H9 (cell line): Measurements from ENCODE around the gene COL18A1. TPM values are rescaled to one million over a fixed set of nuclear protein-coding genes. Genes with fewer than 3 reads are reported as not detected.
A peak's percentile ranks its signal among the peaks of the same experiment; 100 is the strongest.

Experiments
- DNase-seq: peaks from one replicate; pipeline ENCODE4 v3.0.0-alpha.2; 2017
- H2AFZ ChIP-seq: one replicate; pipeline ENCODE4 v1.6.1; 2013; ENCODE audit warnings: mild to moderate bottlenecking, low read length, control low read depth, moderate library complexity
- H2AK5ac ChIP-seq: 2 replicates; pipeline ENCODE4 v1.6.1; 2013; ENCODE audit warnings: low read length, control low read depth, mixed read lengths; ENCODE audit not compliant: insufficient read length
- H2BK120ac ChIP-seq: one replicate; pipeline ENCODE4 v1.6.1; 2013; ENCODE audit warnings: low read depth, mild to moderate bottlenecking, low read length, control low read depth, inconsistent platforms; ENCODE audit not compliant: poor library complexity, severe bottlenecking
- H2BK12ac ChIP-seq: 2 replicates; pipeline ENCODE4 v1.6.1; 2013; ENCODE audit warnings: low read length, control low read depth, mixed read lengths, low read depth; ENCODE audit not compliant: insufficient read length
- H2BK15ac ChIP-seq: 2 replicates; pipeline ENCODE4 v1.6.1; 2013; ENCODE audit warnings: low read depth, low read length, control low read depth
- H2BK20ac ChIP-seq: one replicate; pipeline ENCODE4 v1.6.1; 2013; ENCODE audit warnings: low read depth, mild to moderate bottlenecking, low read length, control low read depth, inconsistent platforms; ENCODE audit not compliant: poor library complexity, severe bottlenecking
- H2BK5ac ChIP-seq: 2 replicates; pipeline ENCODE4 v1.6.1; 2013; ENCODE audit warnings: low read length, control low read depth, mixed read lengths; ENCODE audit not compliant: insufficient read length
- H3K14ac ChIP-seq: 2 replicates; pipeline ENCODE4 v1.6.1; 2013; ENCODE audit warnings: low read length, control low read depth; ENCODE audit not compliant: insufficient read depth
- H3K18ac ChIP-seq: 2 replicates; pipeline ENCODE4 v1.6.1; 2013; ENCODE audit warnings: low read depth, mild to moderate bottlenecking, mixed read lengths, low read length, control low read depth; ENCODE audit not compliant: insufficient read length
- H3K23ac ChIP-seq: 2 replicates; pipeline ENCODE4 v1.6.1; 2013; ENCODE audit warnings: low read length, control low read depth, mixed read lengths, low read depth; ENCODE audit not compliant: insufficient read length
- H3K23me2 ChIP-seq: 2 replicates; pipeline ENCODE4 v1.6.1; 2013; ENCODE audit warnings: low read depth, mild to moderate bottlenecking, mixed read lengths, low read length, control low read depth; ENCODE audit not compliant: insufficient read length, poor library complexity, severe bottlenecking
- H3K27ac ChIP-seq: 2 replicates; pipeline ENCODE4 v1.5.1; 2013; ENCODE audit warnings: low read length, control low read depth, mixed read lengths, low read depth; ENCODE audit not compliant: insufficient read length
- H3K27me3 ChIP-seq: 2 replicates; pipeline ENCODE4 v1.6.1; 2013; ENCODE audit warnings: low read length, control low read depth, inconsistent platforms; ENCODE audit not compliant: insufficient read depth
- H3K4ac ChIP-seq: 2 replicates; pipeline ENCODE4 v1.6.1; 2013; ENCODE audit warnings: low read depth, mild to moderate bottlenecking, control low read depth, inconsistent platforms, low read length, moderate library complexity
- H3K4me1 ChIP-seq: 2 replicates; pipeline ENCODE4 v1.6.1; 2013; ENCODE audit warnings: low read length, control low read depth, inconsistent platforms; ENCODE audit not compliant: insufficient read depth
- H3K4me2 ChIP-seq: 2 replicates; pipeline ENCODE4 v1.6.1; 2013; ENCODE audit warnings: low read length, control low read depth, mixed read lengths; ENCODE audit not compliant: insufficient read length, insufficient read depth
- H3K56ac ChIP-seq: 2 replicates; pipeline ENCODE4 v1.6.1; 2013; ENCODE audit warnings: low read depth, mild to moderate bottlenecking, mixed read lengths, low read length, control low read depth; ENCODE audit not compliant: insufficient read length
- H3K79me1 ChIP-seq: 2 replicates; pipeline ENCODE4 v1.6.1; 2013; ENCODE audit warnings: low read depth, mild to moderate bottlenecking, moderate library complexity, low read length, control low read depth, inconsistent platforms; ENCODE audit not compliant: insufficient read depth, poor library complexity, severe bottlenecking
- H3K79me2 ChIP-seq: 2 replicates; pipeline ENCODE4 v1.6.1; 2013; ENCODE audit warnings: low read length, control low read depth, inconsistent platforms; ENCODE audit not compliant: insufficient read depth
- H3K9ac ChIP-seq: 2 replicates; pipeline ENCODE4 v1.6.1; 2013; ENCODE audit warnings: low read length, control low read depth, mixed read lengths; ENCODE audit not compliant: insufficient read length; ENCODE audit errors: extremely low read depth
- H3K9me3 ChIP-seq: one replicate; pipeline ENCODE4 v1.6.1; 2013; ENCODE audit warnings: low read depth, low read length, inconsistent platforms; ENCODE audit not compliant: control insufficient read depth
- H3T11ph ChIP-seq: one replicate; pipeline ENCODE4 v1.6.1; 2013; ENCODE audit warnings: mild to moderate bottlenecking, low read length, control low read depth, inconsistent platforms
- H4K20me1 ChIP-seq: one replicate; pipeline ENCODE4 v1.6.1; 2013; ENCODE audit not compliant: control insufficient read depth, insufficient read length, insufficient read depth
- H4K5ac ChIP-seq: 2 replicates; pipeline ENCODE4 v1.6.1; 2013; ENCODE audit warnings: low read depth, mild to moderate bottlenecking, mixed read lengths, low read length, control low read depth; ENCODE audit not compliant: insufficient read length
- H4K8ac ChIP-seq: replicated peaks from 2 replicates; pipeline ENCODE4 v1.6.1; 2013; ENCODE audit warnings: low read length, control low read depth, mixed read lengths, low read depth; ENCODE audit not compliant: insufficient read length
- H4K91ac ChIP-seq: 2 replicates; pipeline ENCODE4 v1.6.1; 2013; ENCODE audit warnings: low read depth, mild to moderate bottlenecking, moderate library complexity, mixed read lengths, low read length, control low read depth; ENCODE audit not compliant: insufficient read length
- H3K27ac Mint-ChIP-seq, 3 experiments: 2 replicates in 2 of 3; 3 replicates in 1 of 3; pipeline ENCODE4 v1.8.0; 2020 to 2021; ENCODE audit warnings: mixed read lengths in 3 of 3, mild to moderate bottlenecking in 1 of 3, moderate library complexity in 1 of 3
- H3K27me3 Mint-ChIP-seq: 2 replicates; pipeline ENCODE4 v1.8.0; 2021; ENCODE audit warnings: low read depth, mild to moderate bottlenecking, moderate library complexity, mixed read lengths
- H3K36me3 Mint-ChIP-seq, 3 experiments: 2 replicates in 2 of 3; 3 replicates in 1 of 3; pipeline ENCODE4 v1.8.0; 2020 to 2021; ENCODE audit warnings: low read depth in 3 of 3, mixed read lengths in 3 of 3; ENCODE audit not compliant: insufficient read depth in 1 of 3
- H3K4me1 Mint-ChIP-seq, 2 experiments: 2 replicates each; pipeline ENCODE4 v1.8.0; 2020; ENCODE audit warnings: mixed read lengths in 2 of 2
- H3K4me3 Mint-ChIP-seq, 2 experiments: 2 replicates in 1 of 2; 3 replicates in 1 of 2; pipeline ENCODE4 v1.8.0; 2020 to 2021; ENCODE audit warnings: mild to moderate bottlenecking in 2 of 2, mixed read lengths in 2 of 2, moderate library complexity in 1 of 2
- H3K9me3 Mint-ChIP-seq, 2 experiments: 2 replicates in 1 of 2; 3 replicates in 1 of 2; pipeline ENCODE4 v1.8.0; 2020; ENCODE audit warnings: mild to moderate bottlenecking in 2 of 2, mixed read lengths in 2 of 2, moderate library complexity in 1 of 2
- WGBS: extraction: QIAGEN DNeasy Blood & Tissue Kit; methylation state at CpG from one replicate; pipeline ENCODE4 v1.1.7; 2013; ENCODE audit warnings: missing lambda C conversion rate, low lambda C conversion rate, mixed read lengths; ENCODE audit not compliant: insufficient read length; ENCODE audit errors: extremely low coverage; 5-methylcytosine and 5-hydroxymethylcytosine counted together
- total RNA-seq: library from RNA; stranded (reverse); gene quantifications from 2 replicates; pipeline ENCODE4 v1.2.1, GENCODE V29; 2021
- TF ChIP-seq, protein P1 (sequence below): fragments of 200-600 bp; sonication (generic); conservative IDR thresholded peaks from 3 replicates; pipeline ENCODE4 v1.8.0; 2021; ENCODE audit warnings: antibody characterized with exemption, mild to moderate bottlenecking

The COL18A1 gene
- total RNA-seq, 1 experiment from 2014 or later = 232 TPM

GRCh38 chr21:45416620-45417019 lies 11.7 kb downstream of the COL18A1 start:
- Histone ChIP-seq H2BK120ac (no peak overlapping the region), H3T11ph (no peak overlapping the region), H4K91ac (no peak overlapping the region), H3K9ac (no peak overlapping the region), H4K20me1 (peaks cover 4% of the 10 kb centered on the region), H3K23ac (no peak overlapping the region), H2BK12ac (no peak overlapping the region), H2BK5ac (no peak overlapping the region), H2BK15ac (no peak overlapping the region), H3K4me2 (no peak overlapping the region), H4K5ac (no peak overlapping the region), H2BK20ac (no peak overlapping the region), H2AK5ac (no peak overlapping the region), H3K79me1 (peaks cover 17% of the 10 kb centered on the region), H3K18ac (no peak overlapping the region), H2AFZ (no peak overlapping the region), H3K4ac (no peak overlapping the region), H3K27ac (no peak overlapping the region), H3K9me3 (no peaks in the 10 kb centered on the region), H3K27me3 (no peaks in the 10 kb centered on the region), H3K56ac (no peak overlapping the region), H4K8ac (no peak overlapping the region), H3K4me1 (peaks cover 3% of the 10 kb centered on the region), H3K23me2 (no peaks in the 10 kb centered on the region), H3K79me2 (peaks cover 80% of the 10 kb centered on the region; the same call in 1 of the 2 replicates), H3K14ac (no peak overlapping the region)
- peaks cover 49 to 60% of the 10 kb centered on the region in 2 experiments for H3K4me1 Mint-ChIP-seq
- peak; percentile 62 for DNase-seq
- TF ChIP-seq, protein P1, sequence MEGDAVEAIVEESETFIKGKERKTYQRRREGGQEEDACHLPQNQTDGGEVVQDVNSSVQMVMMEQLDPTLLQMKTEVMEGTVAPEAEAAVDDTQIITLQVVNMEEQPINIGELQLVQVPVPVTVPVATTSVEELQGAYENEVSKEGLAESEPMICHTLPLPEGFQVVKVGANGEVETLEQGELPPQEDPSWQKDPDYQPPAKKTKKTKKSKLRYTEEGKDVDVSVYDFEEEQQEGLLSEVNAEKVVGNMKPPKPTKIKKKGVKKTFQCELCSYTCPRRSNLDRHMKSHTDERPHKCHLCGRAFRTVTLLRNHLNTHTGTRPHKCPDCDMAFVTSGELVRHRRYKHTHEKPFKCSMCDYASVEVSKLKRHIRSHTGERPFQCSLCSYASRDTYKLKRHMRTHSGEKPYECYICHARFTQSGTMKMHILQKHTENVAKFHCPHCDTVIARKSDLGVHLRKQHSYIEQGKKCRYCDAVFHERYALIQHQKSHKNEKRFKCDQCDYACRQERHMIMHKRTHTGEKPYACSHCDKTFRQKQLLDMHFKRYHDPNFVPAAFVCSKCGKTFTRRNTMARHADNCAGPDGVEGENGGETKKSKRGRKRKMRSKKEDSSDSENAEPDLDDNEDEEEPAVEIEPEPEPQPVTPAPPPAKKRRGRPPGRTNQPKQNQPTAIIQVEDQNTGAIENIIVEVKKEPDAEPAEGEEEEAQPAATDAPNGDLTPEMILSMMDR = no peak
- no peaks in the 10 kb centered on the region for H3K9me3 Mint-ChIP-seq
- WGBS = no CpG with 5 or more reads among the region's 8 CpGs
- H3K4me3 Mint-ChIP-seq = peak overlapping the region in 1 of 2 experiments; percentile 2; a peak in 2 of 5 replicates
- peaks cover 0 to 14% (median 6%) of the 10 kb centered on the region in 3 experiments; a peak in 6 of 7 replicates for H3K36me3 Mint-ChIP-seq
- no peaks in the 10 kb centered on the region for H3K27me3 Mint-ChIP-seq
- H3K27ac Mint-ChIP-seq = peak overlapping the region; percentile 8 to 91 (median 11)
